Measurements from ENCODE around the gene ATP13A5.

DNA sequence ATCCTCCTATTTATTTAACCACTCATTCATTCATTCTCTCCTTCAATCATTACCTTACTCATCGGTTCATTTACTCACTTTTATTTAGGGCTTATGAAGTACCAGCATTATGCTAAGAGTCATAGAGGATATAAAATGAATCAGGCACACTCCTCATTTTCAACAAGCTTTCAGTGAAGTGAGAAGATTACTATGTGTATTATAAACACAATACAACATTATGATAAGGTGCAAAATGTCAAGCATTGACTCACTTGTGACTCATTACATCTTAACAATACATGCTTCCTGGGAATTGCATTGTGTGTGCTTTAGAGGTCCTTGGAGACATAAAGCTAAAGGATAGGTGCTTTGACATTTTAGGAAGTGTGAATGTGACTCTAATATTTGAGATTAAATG, 77.1 kb downstream of the ATP13A5 start:
- TF ChIP-seq, protein P1, sequence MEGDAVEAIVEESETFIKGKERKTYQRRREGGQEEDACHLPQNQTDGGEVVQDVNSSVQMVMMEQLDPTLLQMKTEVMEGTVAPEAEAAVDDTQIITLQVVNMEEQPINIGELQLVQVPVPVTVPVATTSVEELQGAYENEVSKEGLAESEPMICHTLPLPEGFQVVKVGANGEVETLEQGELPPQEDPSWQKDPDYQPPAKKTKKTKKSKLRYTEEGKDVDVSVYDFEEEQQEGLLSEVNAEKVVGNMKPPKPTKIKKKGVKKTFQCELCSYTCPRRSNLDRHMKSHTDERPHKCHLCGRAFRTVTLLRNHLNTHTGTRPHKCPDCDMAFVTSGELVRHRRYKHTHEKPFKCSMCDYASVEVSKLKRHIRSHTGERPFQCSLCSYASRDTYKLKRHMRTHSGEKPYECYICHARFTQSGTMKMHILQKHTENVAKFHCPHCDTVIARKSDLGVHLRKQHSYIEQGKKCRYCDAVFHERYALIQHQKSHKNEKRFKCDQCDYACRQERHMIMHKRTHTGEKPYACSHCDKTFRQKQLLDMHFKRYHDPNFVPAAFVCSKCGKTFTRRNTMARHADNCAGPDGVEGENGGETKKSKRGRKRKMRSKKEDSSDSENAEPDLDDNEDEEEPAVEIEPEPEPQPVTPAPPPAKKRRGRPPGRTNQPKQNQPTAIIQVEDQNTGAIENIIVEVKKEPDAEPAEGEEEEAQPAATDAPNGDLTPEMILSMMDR (IDR thresholded peaks at IDR 0.05) = no peak
- TF ChIP-seq POLR2A (IDR thresholded peaks at IDR 0.05) (no peak), EP300 (IDR thresholded peaks at IDR 0.05) (no peak), POLR2AphosphoS5 (IDR thresholded peaks at IDR 0.05) (no peak)
